Endothelial cell (in vitro differentiated cells): ENCODE measurements around the gene ATAD3C. TPM values are rescaled to one million over a fixed set of nuclear protein-coding genes. Genes with fewer than 3 reads are reported as not detected.
"Not testable (repeated sequence)": the region's sequence is repeated elsewhere in the genome, so short reads cannot be mapped to it uniquely, and the experiment has no call there.

Source experiments
- DNase-seq: peaks from one replicate; pipeline ENCODE4 v3.0.0; 2021; ENCODE audit warnings: low spot score
- H3K27ac Mint-ChIP-seq: one replicate; pipeline ENCODE4 v1.8.0; 2021; ENCODE audit warnings: mixed read lengths, inconsistent platforms; ENCODE audit not compliant: unreplicated experiment
- H3K27me3 Mint-ChIP-seq: one replicate; pipeline ENCODE4 v1.8.0; 2021; ENCODE audit warnings: mild to moderate bottlenecking, moderate library complexity, mixed read lengths, inconsistent platforms; ENCODE audit not compliant: unreplicated experiment
- H3K36me3 Mint-ChIP-seq: one replicate; pipeline ENCODE4 v1.8.0; 2021; ENCODE audit warnings: mild to moderate bottlenecking, low read depth, mixed read lengths, inconsistent platforms; ENCODE audit not compliant: unreplicated experiment
- H3K4me1 Mint-ChIP-seq: one replicate; pipeline ENCODE4 v1.8.0; 2021; ENCODE audit warnings: mild to moderate bottlenecking, mixed read lengths, inconsistent platforms; ENCODE audit not compliant: unreplicated experiment
- H3K4me3 Mint-ChIP-seq: one replicate; pipeline ENCODE4 v1.8.0; 2021; ENCODE audit warnings: mild to moderate bottlenecking, mixed read lengths, inconsistent platforms; ENCODE audit not compliant: unreplicated experiment
- H3K9me3 Mint-ChIP-seq: one replicate; pipeline ENCODE4 v1.8.0; 2021; ENCODE audit warnings: mixed read lengths, inconsistent platforms; ENCODE audit not compliant: unreplicated experiment
- CTCF ChIP-seq: fragments of 200-600 bp; sonication (generic); IDR thresholded peaks from one replicate; pipeline ENCODE4 v1.5.0; 2021; ENCODE audit warnings: antibody characterized with exemption; ENCODE audit not compliant: unreplicated experiment
- total RNA-seq: library from RNA; stranded (reverse); fragmentation: NEBNext Ultra II Directional; extraction: Animal tissue kit (Norgen Biotek cat#: 25700); gene quantifications from one replicate; pipeline ENCODE4 v1.2.1, GENCODE V29; 2021; ENCODE audit not compliant: unreplicated experiment

Gene ATAD3C
- total RNA-seq, 1 donor from 2014 or later, result 2.9 TPM

DNA sequence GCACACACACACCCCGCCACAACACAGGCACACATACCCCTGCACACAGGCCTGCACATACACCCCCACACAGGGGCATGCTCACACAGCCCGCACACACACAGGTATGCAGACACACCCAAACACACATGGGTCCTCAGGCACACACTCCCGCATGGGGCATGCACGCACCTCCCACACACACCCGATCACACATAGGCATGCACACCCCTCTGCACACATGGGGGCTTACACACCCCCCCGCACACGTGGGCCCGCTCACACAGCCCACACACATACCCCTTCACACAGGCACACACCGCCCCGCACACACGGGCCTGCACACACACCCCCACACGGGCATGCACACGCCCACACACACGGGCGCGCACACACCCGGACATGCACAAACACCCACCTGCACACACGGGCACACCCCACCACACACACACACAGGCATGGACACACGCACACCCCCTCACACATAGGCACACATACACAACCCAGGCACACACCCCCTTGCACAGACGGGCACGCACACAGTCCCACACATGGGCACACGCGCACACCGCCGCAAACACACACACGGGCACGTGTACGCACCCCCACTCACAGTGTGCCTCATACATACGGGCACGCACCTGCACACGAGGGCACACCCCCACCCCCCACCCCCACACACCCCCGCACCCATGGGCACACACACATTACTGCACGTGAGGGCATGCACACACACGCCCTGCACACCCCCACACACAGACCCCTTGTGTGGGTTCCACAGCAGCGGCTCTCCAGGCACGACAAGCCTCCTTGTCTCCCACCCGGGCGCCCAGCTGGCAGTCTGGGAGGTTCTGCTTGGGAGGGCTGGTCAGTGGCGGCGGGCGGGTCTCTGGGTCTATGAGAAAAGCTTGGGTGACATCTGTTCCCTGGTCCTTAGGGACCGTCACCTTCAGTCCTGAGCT, 30.3 kb downstream of the ATAD3C start:
- Mint-ChIP-seq H3K27ac (peak overlapping the region; percentile 72), H3K36me3 (peaks cover 18% of the 10 kb centered on the region), H3K9me3 (no peaks in the 10 kb centered on the region), H3K4me3 (peak overlapping the region; percentile 86), H3K4me1 (no peaks in the 10 kb centered on the region), H3K27me3 (peaks cover 8% of the 10 kb centered on the region)
- DNase-seq, result no peak
- no peak for TF ChIP-seq CTCF

- DNase-seq, H3K4me1 Mint-ChIP-seq, H3K4me3 Mint-ChIP-seq, H3K27me3 Mint-ChIP-seq, H3K27ac Mint-ChIP-seq, H3K9me3 Mint-ChIP-seq: not testable (repeated sequence)
- H3K36me3 Mint-ChIP-seq, result peaks cover 18% of the 10 kb centered on the region
Observed at GRCh38 chr1:1480488-1480867, 31.0 kb downstream of the ATAD3C start.

- DNase-seq, H3K4me1 Mint-ChIP-seq, H3K9me3 Mint-ChIP-seq, H3K27me3 Mint-ChIP-seq, H3K27ac Mint-ChIP-seq, H3K4me3 Mint-ChIP-seq: not testable (repeated sequence)
- H3K36me3 Mint-ChIP-seq, result peaks cover 18% of the 10 kb centered on the region
Observed at GRCh38 chr1:1481811-1482210, 32.3 kb downstream of the ATAD3C start.

DNA sequence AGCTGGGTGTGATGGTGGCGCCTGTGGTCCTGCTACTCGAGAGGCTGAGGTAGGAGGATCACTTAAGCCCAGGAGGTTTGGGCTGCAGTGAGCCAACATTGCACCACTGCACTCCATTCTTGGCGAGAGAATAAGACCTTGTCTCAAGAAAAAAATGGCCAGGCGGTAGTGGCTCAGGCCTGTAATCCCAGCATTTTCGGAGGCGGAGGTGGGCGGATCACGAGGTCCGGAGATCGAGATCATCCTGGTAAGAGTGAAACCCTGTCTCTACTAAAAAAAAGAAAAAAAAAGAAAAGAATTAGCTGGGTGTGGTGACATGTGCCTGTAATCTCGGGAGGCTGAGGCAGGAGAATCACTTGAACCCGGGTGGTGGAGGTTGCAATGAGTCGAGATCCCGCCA, 33.4 kb downstream of the ATAD3C start:
- no peak for DNase-seq
- Mint-ChIP-seq H3K4me3 (no peak overlapping the region), H3K27ac (no peak overlapping the region), H3K27me3 (peaks cover 8% of the 10 kb centered on the region), H3K9me3 (no peaks in the 10 kb centered on the region), H3K36me3 (peaks cover 21% of the 10 kb centered on the region), H3K4me1 (no peaks in the 10 kb centered on the region)
- TF ChIP-seq CTCF, result no peak

GRCh38 chr1:1483714-1484113, 34.2 kb downstream of the ATAD3C start:
- Mint-ChIP-seq H3K36me3 (peaks cover 23% of the 10 kb centered on the region), H3K9me3 (no peaks in the 10 kb centered on the region), H3K27ac (no peak overlapping the region), H3K4me3 (no peak overlapping the region), H3K27me3 (peaks cover 8% of the 10 kb centered on the region), H3K4me1 (no peaks in the 10 kb centered on the region)
- no peak for DNase-seq
- no peak for TF ChIP-seq CTCF

DNA sequence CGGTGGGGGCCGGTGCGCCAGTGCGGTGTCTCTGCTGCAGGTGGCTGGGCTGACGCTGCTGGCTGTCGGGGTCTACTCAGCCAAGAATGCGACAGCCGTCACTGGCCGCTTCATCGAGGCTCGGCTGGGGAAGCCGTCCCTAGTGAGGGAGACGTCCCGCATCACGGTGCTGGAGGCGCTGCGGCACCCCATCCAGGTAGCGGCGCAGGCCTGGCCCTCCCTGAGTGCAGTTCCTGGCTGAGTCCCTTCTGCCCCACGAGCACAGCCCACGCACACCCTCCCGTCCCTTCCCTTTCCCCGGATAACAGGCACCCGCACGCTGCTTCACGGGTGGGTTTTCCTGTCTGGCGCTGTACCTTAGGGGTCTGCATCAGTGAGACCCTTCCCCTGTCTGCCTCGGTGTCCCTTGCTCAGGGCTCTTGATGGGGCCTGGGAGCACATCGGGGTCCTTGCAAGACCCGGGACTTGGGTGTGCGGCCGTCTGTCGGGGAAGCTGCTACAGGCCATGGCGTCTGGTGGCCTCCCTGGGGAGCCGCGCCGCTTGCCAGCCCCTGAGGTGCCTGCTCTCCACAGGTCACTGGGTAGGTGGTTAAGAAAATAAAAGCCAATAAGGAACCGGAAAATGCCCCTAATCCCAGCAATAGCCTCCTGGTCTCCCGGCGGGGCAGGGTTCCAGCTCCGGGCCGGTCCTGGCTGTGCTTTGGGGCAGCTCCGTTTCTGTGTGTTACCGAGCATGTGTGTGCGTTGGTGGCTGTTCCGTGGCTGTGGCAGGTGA, 35.7 kb downstream of the ATAD3C start:
- DNase-seq, H3K27me3 Mint-ChIP-seq, H3K9me3 Mint-ChIP-seq, H3K4me3 Mint-ChIP-seq, H3K4me1 Mint-ChIP-seq, H3K27ac Mint-ChIP-seq: not testable (repeated sequence)
- peaks cover 20% of the 10 kb centered on the region for H3K36me3 Mint-ChIP-seq

DNA sequence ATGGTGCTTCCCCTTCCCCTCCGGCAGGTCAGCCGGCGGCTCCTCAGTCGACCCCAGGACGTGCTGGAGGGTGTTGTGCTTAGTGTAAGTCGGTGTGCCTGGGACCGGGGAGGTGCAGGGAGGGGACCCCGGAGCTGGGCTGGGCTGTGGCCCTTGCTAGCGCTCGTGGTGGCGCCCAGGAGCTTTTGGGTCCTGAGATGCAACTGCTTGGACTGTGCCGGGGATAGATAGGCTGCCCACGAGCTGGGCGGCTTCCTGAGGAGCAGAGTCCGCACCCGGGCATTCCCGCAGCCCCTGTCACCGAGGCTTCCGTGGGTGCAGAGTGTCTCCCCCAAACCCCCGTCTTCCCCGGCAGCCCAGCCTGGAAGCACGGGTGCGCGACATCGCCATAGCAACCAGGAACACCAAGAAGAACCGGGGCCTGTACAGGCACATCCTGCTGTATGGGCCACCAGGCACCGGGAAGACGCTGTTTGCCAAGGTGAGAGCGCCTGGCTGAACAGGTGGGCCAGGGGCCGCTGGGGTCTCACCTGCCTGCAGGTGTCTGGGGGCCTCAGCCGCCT, 36.3 kb downstream of the ATAD3C start:
- not testable (repeated sequence) for H3K9me3 Mint-ChIP-seq, H3K4me1 Mint-ChIP-seq, H3K27me3 Mint-ChIP-seq, H3K27ac Mint-ChIP-seq, H3K4me3 Mint-ChIP-seq, DNase-seq
- H3K36me3 Mint-ChIP-seq, result peaks cover 25% of the 10 kb centered on the region
